NB4 (cell line): Measurements from ENCODE around the gene ORAI2.

Experiments
- CTCF ChIP-seq: IDR thresholded peaks from one replicate; pipeline ENCODE4 v1.5.1; 2012; ENCODE audit warnings: low read depth, low read length
- POLR2A ChIP-seq: IDR thresholded peaks from 2 replicates; pipeline ENCODE4 v1.6.1; 2011; ENCODE audit warnings: mild to moderate bottlenecking; ENCODE audit not compliant: insufficient read length; ENCODE audit errors: extremely low read depth
- TF ChIP-seq, protein P1 (sequence below): IDR thresholded peaks from 2 replicates; pipeline ENCODE4 v1.6.1; 2011; ENCODE audit warnings: low read depth, low read length

DNA sequence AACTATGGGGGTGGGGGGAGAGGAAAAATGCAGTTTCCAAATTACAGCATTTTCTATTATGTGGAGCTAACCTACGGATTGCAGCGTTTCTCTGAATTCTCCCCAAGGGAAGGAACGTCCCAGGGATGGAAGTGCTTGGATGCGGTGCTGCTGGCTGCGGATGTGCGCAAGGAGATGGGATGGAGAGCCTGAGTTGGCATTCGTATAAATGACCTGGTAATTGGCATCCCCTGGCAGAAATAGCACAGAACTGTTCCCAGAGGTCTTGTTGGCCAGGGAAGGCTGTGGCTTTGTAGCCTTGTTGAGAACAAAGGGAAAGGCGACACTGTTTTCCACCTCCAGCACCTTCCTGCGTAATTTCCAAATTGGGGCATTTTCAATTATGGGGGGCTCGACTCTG lies 2.7 kb downstream of the ORAI2 start:
- TF ChIP-seq POLR2A (no peak), CTCF (no peak)
- TF ChIP-seq, protein P1, sequence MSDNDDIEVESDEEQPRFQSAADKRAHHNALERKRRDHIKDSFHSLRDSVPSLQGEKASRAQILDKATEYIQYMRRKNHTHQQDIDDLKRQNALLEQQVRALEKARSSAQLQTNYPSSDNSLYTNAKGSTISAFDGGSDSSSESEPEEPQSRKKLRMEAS = no peak
